Upper lobe of left lung (tissue), 4 donors: ENCODE data around the gene DMD.

Experiments
- EP300 ChIP-seq, 4 donors: sonication (generic); formaldehyde crosslinking; IDR thresholded peaks; one replicate each; pipeline ENCODE4 v1.5.1; 2017; ENCODE audit warnings: antibody characterized with exemption in 4 of 4, control low read depth in 2 of 4
- POLR2A ChIP-seq, 4 donors: fragments of 450-650 bp; IDR thresholded peaks; one replicate each; pipeline ENCODE4 v1.5.1; 2016 to 2017; ENCODE audit warnings: antibody characterized with exemption in 4 of 4, mild to moderate bottlenecking in 2 of 4
- TF ChIP-seq, protein P1 (sequence below), 6 experiments: fragments of 450-650 bp in 4 of 6; fragments of 200-600 bp in 2 of 6; sonication (generic) in 2 of 6; IDR thresholded peaks; one replicate each; pipeline ENCODE4 v1.5.1; 2016 to 2019; ENCODE audit warnings: antibody characterized with exemption in 6 of 6

DNA sequence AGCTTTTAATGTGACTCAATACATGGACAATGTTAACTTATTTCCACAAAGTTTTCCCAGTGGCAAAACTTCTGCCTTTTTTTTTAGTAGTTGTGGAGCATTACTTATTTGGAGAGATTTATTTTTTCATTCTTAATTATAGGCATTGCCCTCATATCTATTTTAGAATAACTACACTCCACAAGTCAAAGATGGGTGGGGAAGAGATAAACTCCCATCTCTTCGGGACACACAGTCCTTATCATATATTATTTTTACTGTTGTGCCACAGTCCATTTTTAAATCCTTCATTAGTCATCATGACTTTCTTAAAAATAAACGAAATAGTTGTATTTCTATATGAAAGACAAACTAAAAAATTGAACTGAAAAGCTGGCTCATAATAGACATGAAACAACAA lies 1.2 kb downstream of the DMD start:
- TF ChIP-seq, protein P1, sequence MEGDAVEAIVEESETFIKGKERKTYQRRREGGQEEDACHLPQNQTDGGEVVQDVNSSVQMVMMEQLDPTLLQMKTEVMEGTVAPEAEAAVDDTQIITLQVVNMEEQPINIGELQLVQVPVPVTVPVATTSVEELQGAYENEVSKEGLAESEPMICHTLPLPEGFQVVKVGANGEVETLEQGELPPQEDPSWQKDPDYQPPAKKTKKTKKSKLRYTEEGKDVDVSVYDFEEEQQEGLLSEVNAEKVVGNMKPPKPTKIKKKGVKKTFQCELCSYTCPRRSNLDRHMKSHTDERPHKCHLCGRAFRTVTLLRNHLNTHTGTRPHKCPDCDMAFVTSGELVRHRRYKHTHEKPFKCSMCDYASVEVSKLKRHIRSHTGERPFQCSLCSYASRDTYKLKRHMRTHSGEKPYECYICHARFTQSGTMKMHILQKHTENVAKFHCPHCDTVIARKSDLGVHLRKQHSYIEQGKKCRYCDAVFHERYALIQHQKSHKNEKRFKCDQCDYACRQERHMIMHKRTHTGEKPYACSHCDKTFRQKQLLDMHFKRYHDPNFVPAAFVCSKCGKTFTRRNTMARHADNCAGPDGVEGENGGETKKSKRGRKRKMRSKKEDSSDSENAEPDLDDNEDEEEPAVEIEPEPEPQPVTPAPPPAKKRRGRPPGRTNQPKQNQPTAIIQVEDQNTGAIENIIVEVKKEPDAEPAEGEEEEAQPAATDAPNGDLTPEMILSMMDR (IDR thresholded peaks at IDR 0.05) = no peak
- TF ChIP-seq EP300 (IDR thresholded peaks at IDR 0.05) = no peak
- TF ChIP-seq POLR2A (IDR thresholded peaks at IDR 0.05) = no peak
